ENCODE results near the gene TTC39A.

The TTC39A gene

GRCh38 chr1:51330331-51331201 lies at the start of gene TTC39A:
TSS of gene TTC39A (minus strand) at chr1:51330562. CDS start at chr1:51330477, 85 bp downstream.
- no peak for DNase-seq

- no peak for DNase-seq
Measured at GRCh38 chr1:51378871-51379270, 48.5 kb upstream of the TTC39A start.

GRCh38 chr1:51373898-51374297 lies 43.5 kb upstream of the TTC39A start:
- no peak for DNase-seq

GRCh38 chr1:51372561-51372960 lies 42.2 kb upstream of the TTC39A start:
- DNase-seq: no peak

- no peak for DNase-seq
Measured at GRCh38 chr1:51369171-51369570, 38.8 kb upstream of the TTC39A start.

- no peak for DNase-seq
Measured at GRCh38 chr1:51365774-51366173, 35.4 kb upstream of the TTC39A start.

GRCh38 chr1:51359879-51360278 lies 29.5 kb upstream of the TTC39A start:
- no peak for DNase-seq

GRCh38 chr1:51355382-51355781 lies 25.0 kb upstream of the TTC39A start:
- no peak for DNase-seq

GRCh38 chr1:51354416-51354815 lies 24.1 kb upstream of the TTC39A start:
- DNase-seq: no peak

- DNase-seq: no peak
Measured at GRCh38 chr1:51351907-51352306, 21.5 kb upstream of the TTC39A start.

GRCh38 chr1:51349862-51350261 lies 19.5 kb upstream of the TTC39A start:
- DNase-seq: no peak

GRCh38 chr1:51348147-51348527 lies 17.8 kb upstream of the TTC39A start:
- DNase-seq: no peak

- no peak for DNase-seq
Measured at GRCh38 chr1:51347398-51348146, 17.2 kb upstream of the TTC39A start.

GRCh38 chr1:51346086-51346942 lies 16.0 kb upstream of the TTC39A start:
- no peak for DNase-seq

- DNase-seq: no peak
Measured at GRCh38 chr1:51345300-51345687, 14.9 kb upstream of the TTC39A start.

- DNase-seq: no peak
Measured at GRCh38 chr1:51344602-51345299, 14.4 kb upstream of the TTC39A start.

GRCh38 chr1:51344276-51344601 lies 13.9 kb upstream of the TTC39A start:
- DNase-seq: no peak

- DNase-seq: no peak
Measured at GRCh38 chr1:51343624-51344023, 13.3 kb upstream of the TTC39A start.

GRCh38 chr1:51342591-51343206 lies 12.3 kb upstream of the TTC39A start:
- DNase-seq: no peak

GRCh38 chr1:51341876-51342496 lies 11.6 kb upstream of the TTC39A start:
- DNase-seq: no peak

- DNase-seq: no peak
Measured at GRCh38 chr1:51340380-51340779, 10.0 kb upstream of the TTC39A start.

- no peak for DNase-seq
Measured at GRCh38 chr1:51336711-51337110, 6.3 kb upstream of the TTC39A start.

Measured in CD4-positive, alpha-beta T cell treated with Interleukin-15 for 1 hour (primary cell).